Epidermal melanocyte (primary cell): Measurements from ENCODE around the gene ZNF587.
A peak's percentile ranks its signal among the peaks of the same experiment; 100 is the strongest.
"Not testable (repeated sequence)": the region's sequence is repeated elsewhere in the genome, so short reads cannot be mapped to it uniquely, and the experiment has no call there.

ENCODE experiments used
- DNase-seq: peaks from one replicate; pipeline ENCODE4 v3.0.0; 2011; ENCODE audit warnings: low spot score; ENCODE audit not compliant: insufficient read length

The ZNF587 gene

GRCh38 chr19:57849666-57850473 lies at the start of gene ZNF587:
ZNF587 (plus strand) TSS chr19:57849859; CDS start chr19:57850039, 180 bp downstream.
- peak; percentile 45 for DNase-seq

GRCh38 chr19:57800696-57801095 lies 49.0 kb upstream of the ZNF587 start:
- DNase-seq, result no peak

GRCh38 chr19:57802269-57802668 lies 47.4 kb upstream of the ZNF587 start:
- DNase-seq, result no peak

- DNase-seq, result no peak
These were observed 46.4 kb upstream of the ZNF587 start for GRCh38 chr19:57803265-57803593.

GRCh38 chr19:57803594-57804325 lies 45.9 kb upstream of the ZNF587 start:
- no peak for DNase-seq

GRCh38 chr19:57807541-57807940 lies 42.1 kb upstream of the ZNF587 start:
- DNase-seq, result no peak

GRCh38 chr19:57810410-57811295 lies 39.0 kb upstream of the ZNF587 start:
- not testable (repeated sequence) for DNase-seq

GRCh38 chr19:57812226-57812625 lies 37.4 kb upstream of the ZNF587 start:
- DNase-seq, result no peak

- not testable (repeated sequence) for DNase-seq
These were observed 36.5 kb upstream of the ZNF587 start for GRCh38 chr19:57812975-57813820.

- DNase-seq, result no peak
These were observed 35.6 kb upstream of the ZNF587 start for GRCh38 chr19:57813919-57814504.

GRCh38 chr19:57814505-57815246 lies 35.0 kb upstream of the ZNF587 start, which contains the start of gene ZNF552:
ZNF552 (minus strand) TSS chr19:57814913; CDS start chr19:57814743, 170 bp downstream.
- DNase-seq, result peak; percentile 76

- no peak for DNase-seq
These were observed 34.2 kb upstream of the ZNF587 start for GRCh38 chr19:57815247-57816075.

- no peak for DNase-seq
These were observed 33.0 kb upstream of the ZNF587 start for GRCh38 chr19:57816652-57817051.

- no peak for DNase-seq
These were observed 31.7 kb upstream of the ZNF587 start for GRCh38 chr19:57817976-57818375.

- DNase-seq, result no peak
These were observed 31.3 kb upstream of the ZNF587 start for GRCh38 chr19:57818378-57818777.

- peak; percentile 95 for DNase-seq
These were observed 30.0 kb upstream of the ZNF587 start for GRCh38 chr19:57819475-57820148.

- no peak for DNase-seq
These were observed 29.1 kb upstream of the ZNF587 start for GRCh38 chr19:57820599-57820998.

- DNase-seq, result not testable (repeated sequence)
These were observed 28.6 kb upstream of the ZNF587 start for GRCh38 chr19:57821095-57821494.
